ENCODE data around the gene FILIP1L.

Gene FILIP1L

DNA sequence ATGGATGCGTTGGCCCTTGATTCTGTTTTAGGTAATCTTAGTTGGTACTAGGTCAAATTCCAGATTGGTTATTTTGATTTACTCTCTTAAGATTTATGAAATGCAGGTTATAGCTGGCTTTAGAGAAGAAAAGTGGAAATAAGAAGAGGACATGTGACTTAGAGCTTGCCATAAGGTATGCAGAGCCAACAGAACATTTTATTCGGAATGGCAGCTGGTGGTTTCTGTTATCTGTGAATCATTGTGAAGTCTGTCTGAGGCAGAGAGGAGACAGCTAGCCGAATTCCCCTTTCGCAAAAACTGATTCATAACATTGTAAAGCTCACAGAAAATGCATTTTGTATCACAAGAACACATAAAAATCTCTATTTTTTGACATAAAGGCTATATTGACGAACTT is 82.1 kb downstream of the FILIP1L start:
- ATAC-seq, result peak; percentile 86
- TF ChIP-seq ISL1 (CRISPR knock-in tag; IDR thresholded peaks at IDR 0.05) (peak; percentile 30), ESRRG (CRISPR knock-in tag; IDR thresholded peaks at IDR 0.05) (no peak)

DNA sequence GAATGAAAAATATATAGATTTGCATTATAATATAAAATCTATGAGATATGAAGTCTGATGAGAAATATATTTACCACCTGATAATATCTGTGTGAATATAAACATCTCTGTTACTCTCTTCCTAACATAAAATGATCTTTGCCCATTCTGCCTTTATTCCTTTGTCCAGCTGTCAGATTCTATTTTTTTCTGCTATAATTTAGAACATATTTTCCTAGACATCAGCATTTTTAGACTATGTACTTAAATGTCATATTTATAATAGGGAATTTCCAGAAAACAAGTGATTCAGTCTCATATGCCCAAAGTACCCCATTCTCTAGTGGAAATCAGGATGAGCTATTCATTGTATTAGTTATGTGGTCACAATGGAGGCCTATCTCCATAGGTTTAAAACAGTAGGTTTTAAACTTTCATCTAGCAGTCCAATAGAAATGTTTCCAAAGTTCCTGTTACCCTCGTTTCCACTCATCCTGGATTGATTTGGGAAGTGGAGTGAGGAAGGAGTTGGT is 83.3 kb downstream of the FILIP1L start:
- TF ChIP-seq, protein P1, sequence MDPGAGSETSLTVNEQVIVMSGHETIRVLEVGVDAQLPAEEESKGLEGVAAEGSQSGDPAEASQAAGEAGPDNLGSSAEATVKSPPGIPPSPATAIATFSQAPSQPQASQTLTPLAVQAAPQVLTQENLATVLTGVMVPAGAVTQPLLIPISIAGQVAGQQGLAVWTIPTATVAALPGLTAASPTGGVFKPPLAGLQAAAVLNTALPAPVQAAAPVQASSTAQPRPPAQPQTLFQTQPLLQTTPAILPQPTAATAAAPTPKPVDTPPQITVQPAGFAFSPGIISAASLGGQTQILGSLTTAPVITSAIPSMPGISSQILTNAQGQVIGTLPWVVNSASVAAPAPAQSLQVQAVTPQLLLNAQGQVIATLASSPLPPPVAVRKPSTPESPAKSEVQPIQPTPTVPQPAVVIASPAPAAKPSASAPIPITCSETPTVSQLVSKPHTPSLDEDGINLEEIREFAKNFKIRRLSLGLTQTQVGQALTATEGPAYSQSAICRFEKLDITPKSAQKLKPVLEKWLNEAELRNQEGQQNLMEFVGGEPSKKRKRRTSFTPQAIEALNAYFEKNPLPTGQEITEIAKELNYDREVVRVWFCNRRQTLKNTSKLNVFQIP (CRISPR knock-in tag; IDR thresholded peaks at IDR 0.05; ENCODE audit: borderline replicate concordance, low read depth), result no peak
- no peak for TF ChIP-seq CSDC2 (CRISPR knock-in tag; IDR thresholded peaks at IDR 0.05)
- TF ChIP-seq, protein P2, sequence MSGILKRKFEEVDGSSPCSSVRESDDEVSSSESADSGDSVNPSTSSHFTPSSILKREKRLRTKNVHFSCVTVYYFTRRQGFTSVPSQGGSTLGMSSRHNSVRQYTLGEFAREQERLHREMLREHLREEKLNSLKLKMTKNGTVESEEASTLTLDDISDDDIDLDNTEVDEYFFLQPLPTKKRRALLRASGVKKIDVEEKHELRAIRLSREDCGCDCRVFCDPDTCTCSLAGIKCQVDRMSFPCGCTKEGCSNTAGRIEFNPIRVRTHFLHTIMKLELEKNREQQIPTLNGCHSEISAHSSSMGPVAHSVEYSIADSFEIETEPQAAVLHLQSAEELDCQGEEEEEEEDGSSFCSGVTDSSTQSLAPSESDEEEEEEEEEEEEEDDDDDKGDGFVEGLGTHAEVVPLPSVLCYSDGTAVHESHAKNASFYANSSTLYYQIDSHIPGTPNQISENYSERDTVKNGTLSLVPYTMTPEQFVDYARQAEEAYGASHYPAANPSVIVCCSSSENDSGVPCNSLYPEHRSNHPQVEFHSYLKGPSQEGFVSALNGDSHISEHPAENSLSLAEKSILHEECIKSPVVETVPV (CRISPR knock-in tag; IDR thresholded peaks at IDR 0.05), result no peak
- no peak for TF ChIP-seq PPARA (CRISPR knock-in tag; IDR thresholded peaks at IDR 0.05; ENCODE audit: borderline replicate concordance)
- TF ChIP-seq, protein P3, sequence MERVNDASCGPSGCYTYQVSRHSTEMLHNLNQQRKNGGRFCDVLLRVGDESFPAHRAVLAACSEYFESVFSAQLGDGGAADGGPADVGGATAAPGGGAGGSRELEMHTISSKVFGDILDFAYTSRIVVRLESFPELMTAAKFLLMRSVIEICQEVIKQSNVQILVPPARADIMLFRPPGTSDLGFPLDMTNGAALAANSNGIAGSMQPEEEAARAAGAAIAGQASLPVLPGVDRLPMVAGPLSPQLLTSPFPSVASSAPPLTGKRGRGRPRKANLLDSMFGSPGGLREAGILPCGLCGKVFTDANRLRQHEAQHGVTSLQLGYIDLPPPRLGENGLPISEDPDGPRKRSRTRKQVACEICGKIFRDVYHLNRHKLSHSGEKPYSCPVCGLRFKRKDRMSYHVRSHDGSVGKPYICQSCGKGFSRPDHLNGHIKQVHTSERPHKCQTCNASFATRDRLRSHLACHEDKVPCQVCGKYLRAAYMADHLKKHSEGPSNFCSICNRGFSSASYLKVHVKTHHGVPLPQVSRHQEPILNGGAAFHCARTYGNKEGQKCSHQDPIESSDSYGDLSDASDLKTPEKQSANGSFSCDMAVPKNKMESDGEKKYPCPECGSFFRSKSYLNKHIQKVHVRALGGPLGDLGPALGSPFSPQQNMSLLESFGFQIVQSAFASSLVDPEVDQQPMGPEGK (CRISPR knock-in tag; IDR thresholded peaks at IDR 0.05; ENCODE audit: borderline replicate concordance), result no peak
- TF ChIP-seq ZNF70 (CRISPR knock-in tag; IDR thresholded peaks at IDR 0.05), result no peak
- no peak for TF ChIP-seq ZFP30 (CRISPR knock-in tag; IDR thresholded peaks at IDR 0.05)
- TF ChIP-seq, protein P4, sequence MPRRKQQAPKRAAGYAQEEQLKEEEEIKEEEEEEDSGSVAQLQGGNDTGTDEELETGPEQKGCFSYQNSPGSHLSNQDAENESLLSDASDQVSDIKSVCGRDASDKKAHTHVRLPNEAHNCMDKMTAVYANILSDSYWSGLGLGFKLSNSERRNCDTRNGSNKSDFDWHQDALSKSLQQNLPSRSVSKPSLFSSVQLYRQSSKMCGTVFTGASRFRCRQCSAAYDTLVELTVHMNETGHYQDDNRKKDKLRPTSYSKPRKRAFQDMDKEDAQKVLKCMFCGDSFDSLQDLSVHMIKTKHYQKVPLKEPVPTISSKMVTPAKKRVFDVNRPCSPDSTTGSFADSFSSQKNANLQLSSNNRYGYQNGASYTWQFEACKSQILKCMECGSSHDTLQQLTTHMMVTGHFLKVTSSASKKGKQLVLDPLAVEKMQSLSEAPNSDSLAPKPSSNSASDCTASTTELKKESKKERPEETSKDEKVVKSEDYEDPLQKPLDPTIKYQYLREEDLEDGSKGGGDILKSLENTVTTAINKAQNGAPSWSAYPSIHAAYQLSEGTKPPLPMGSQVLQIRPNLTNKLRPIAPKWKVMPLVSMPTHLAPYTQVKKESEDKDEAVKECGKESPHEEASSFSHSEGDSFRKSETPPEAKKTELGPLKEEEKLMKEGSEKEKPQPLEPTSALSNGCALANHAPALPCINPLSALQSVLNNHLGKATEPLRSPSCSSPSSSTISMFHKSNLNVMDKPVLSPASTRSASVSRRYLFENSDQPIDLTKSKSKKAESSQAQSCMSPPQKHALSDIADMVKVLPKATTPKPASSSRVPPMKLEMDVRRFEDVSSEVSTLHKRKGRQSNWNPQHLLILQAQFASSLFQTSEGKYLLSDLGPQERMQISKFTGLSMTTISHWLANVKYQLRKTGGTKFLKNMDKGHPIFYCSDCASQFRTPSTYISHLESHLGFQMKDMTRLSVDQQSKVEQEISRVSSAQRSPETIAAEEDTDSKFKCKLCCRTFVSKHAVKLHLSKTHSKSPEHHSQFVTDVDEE (CRISPR knock-in tag; IDR thresholded peaks at IDR 0.05), result no peak
- no peak for TF ChIP-seq OSR1 (CRISPR knock-in tag; IDR thresholded peaks at IDR 0.05)
- no peak for TF ChIP-seq BACH2 (CRISPR knock-in tag; IDR thresholded peaks at IDR 0.05; ENCODE audit: borderline replicate concordance)
- TF ChIP-seq ISL1 (CRISPR knock-in tag; IDR thresholded peaks at IDR 0.05), result no peak
- TF ChIP-seq SNAI2 (CRISPR knock-in tag; IDR thresholded peaks at IDR 0.05), result no peak
- TF ChIP-seq ZC3H10 (CRISPR knock-in tag; IDR thresholded peaks at IDR 0.05), result no peak
- TF ChIP-seq ZNF8 (CRISPR knock-in tag; IDR thresholded peaks at IDR 0.05), result no peak
- no peak for TF ChIP-seq RARB (CRISPR knock-in tag; IDR thresholded peaks at IDR 0.05)
- no peak for TF ChIP-seq ZFP3 (CRISPR knock-in tag; IDR thresholded peaks at IDR 0.05)
- TF ChIP-seq TCF4 (CRISPR knock-in tag; IDR thresholded peaks at IDR 0.05; ENCODE audit: borderline replicate concordance), result no peak
- no peak for TF ChIP-seq TOX (CRISPR knock-in tag; IDR thresholded peaks at IDR 0.05; ENCODE audit: borderline replicate concordance)
- ATAC-seq, result no peak

DNA sequence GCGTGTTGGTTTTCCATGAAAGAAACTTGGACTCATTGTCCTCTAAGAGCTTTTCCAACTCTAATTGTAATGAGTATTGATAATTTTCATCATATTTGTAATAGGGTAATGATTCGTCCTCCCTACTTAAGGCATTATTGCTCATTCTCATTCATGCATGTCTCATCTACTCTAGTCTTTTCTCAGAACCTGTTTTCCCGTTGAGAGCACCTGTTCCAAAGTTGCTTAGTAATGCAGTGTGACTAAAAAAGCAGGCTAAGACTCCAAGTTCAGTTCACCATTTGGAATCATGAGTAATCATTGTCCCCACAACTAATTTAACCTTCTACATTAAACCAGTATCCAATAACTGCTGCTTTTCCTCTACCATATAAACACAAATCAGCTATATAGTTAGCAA is 84.0 kb downstream of the FILIP1L start:
- ATAC-seq, result no peak
- TF ChIP-seq, protein P2 (CRISPR knock-in tag; IDR thresholded peaks at IDR 0.05), result no peak
- TF ChIP-seq ESRRG (CRISPR knock-in tag; IDR thresholded peaks at IDR 0.05) (no peak), ISL1 (CRISPR knock-in tag; IDR thresholded peaks at IDR 0.05) (no peak), ZNF8 (CRISPR knock-in tag; IDR thresholded peaks at IDR 0.05) (no peak), GLIS3 (CRISPR knock-in tag; IDR thresholded peaks at IDR 0.05) (no peak), ZNF70 (CRISPR knock-in tag; IDR thresholded peaks at IDR 0.05) (no peak), BACH2 (CRISPR knock-in tag; IDR thresholded peaks at IDR 0.05; ENCODE audit: borderline replicate concordance) (no peak), ZFP3 (CRISPR knock-in tag; IDR thresholded peaks at IDR 0.05) (no peak), TOX (CRISPR knock-in tag; IDR thresholded peaks at IDR 0.05; ENCODE audit: borderline replicate concordance) (no peak)
- TF ChIP-seq, protein P3 (CRISPR knock-in tag; IDR thresholded peaks at IDR 0.05; ENCODE audit: borderline replicate concordance), result no peak
